Measurements from ENCODE around the gene HELQ. TPM values are rescaled to one million over a fixed set of nuclear protein-coding genes. Genes with fewer than 3 reads are reported as not detected.

The HELQ gene
- total and polyA plus RNA-seq, 10 of the 15 experiments (the other 5 are each of a cell fraction or from before 2014, with no cell fraction given) = 4.5 to 13.3 (median 10.6) TPM

DNA sequence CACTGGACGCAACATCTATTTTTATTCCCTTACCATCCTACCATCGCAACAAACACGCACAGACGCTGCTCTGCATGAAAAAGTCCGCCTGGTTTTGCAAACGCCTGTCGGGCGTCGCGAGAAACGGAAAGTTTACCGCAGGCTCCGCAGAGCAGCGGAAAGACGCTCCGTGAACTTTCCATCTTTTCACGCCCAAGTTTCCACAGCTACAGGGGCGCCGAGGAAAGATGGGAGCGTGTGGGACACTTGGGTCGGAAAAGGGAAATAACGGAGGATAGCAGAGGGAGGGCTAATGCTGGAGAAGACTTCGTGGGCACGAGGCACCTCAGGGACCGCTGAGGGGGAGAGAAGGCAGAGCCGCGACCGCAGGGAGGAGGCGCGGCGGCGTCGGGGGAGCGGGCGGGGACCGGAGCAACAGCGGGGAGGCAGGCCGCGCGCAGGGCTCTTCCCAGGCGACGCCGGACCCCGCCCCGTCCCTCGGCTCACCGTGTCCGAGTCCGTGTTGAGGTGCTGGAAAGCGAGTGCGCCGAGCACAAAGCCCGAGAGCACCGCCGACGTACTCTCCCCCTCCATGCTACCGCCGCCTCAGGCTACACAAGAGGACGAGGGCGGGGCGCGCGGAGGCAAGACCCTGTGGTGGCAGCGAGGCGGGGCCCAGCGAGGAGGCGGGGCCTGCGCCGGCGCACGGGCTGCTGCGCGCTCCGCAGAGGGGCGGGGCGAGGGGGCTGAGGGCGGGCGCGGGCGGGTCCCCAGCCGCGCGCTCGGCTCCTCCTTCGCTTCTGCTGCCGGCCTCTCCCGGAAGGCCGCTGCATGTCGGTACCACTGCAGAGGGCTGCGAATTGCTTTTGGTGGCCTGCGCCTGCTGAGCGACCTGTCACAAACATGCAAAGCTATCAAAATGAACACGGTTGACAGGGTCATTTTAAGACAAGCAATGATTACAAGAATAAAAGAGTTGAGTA is 29.2 kb upstream of the HELQ start, which contains the start of gene ABRAXAS1 (continued):
- TF ChIP-seq STAT3 (IDR thresholded peaks at IDR 0.05; ENCODE audit: low read depth, low read length) = no peak
- TF ChIP-seq, protein P1, sequence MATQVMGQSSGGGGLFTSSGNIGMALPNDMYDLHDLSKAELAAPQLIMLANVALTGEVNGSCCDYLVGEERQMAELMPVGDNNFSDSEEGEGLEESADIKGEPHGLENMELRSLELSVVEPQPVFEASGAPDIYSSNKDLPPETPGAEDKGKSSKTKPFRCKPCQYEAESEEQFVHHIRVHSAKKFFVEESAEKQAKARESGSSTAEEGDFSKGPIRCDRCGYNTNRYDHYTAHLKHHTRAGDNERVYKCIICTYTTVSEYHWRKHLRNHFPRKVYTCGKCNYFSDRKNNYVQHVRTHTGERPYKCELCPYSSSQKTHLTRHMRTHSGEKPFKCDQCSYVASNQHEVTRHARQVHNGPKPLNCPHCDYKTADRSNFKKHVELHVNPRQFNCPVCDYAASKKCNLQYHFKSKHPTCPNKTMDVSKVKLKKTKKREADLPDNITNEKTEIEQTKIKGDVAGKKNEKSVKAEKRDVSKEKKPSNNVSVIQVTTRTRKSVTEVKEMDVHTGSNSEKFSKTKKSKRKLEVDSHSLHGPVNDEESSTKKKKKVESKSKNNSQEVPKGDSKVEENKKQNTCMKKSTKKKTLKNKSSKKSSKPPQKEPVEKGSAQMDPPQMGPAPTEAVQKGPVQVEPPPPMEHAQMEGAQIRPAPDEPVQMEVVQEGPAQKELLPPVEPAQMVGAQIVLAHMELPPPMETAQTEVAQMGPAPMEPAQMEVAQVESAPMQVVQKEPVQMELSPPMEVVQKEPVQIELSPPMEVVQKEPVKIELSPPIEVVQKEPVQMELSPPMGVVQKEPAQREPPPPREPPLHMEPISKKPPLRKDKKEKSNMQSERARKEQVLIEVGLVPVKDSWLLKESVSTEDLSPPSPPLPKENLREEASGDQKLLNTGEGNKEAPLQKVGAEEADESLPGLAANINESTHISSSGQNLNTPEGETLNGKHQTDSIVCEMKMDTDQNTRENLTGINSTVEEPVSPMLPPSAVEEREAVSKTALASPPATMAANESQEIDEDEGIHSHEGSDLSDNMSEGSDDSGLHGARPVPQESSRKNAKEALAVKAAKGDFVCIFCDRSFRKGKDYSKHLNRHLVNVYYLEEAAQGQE (IDR thresholded peaks at IDR 0.05; ENCODE audit: low read depth, low read length) = no peak
- no peak for TF ChIP-seq BCL11A (IDR thresholded peaks at IDR 0.05; ENCODE audit: low read depth, low read length)
- peak; percentile 71 for TF ChIP-seq RUNX3 (IDR thresholded peaks at IDR 0.05; ENCODE audit: low read length)
- TF ChIP-seq NFYA (IDR thresholded peaks at IDR 0.05; ENCODE audit: borderline replicate concordance, low read depth, low read length) = no peak
- TF ChIP-seq YBX1 (IDR thresholded peaks at IDR 0.05) = no peak
- TF ChIP-seq TARDBP (IDR thresholded peaks at IDR 0.05; ENCODE audit: borderline replicate concordance) = no peak
- 0 out of 2 replicates have a peak, but pooled peaks have one; percentile 22 for TF ChIP-seq SIN3A (IDR thresholded peaks at IDR 0.05; ENCODE audit: low read depth, low read length)
- TF ChIP-seq ETV6 (conservative IDR thresholded peaks at IDR 0.05 in 1 of 2, IDR thresholded peaks at IDR 0.05 in 1 of 2; ENCODE audit: borderline replicate concordance in 1 of 2, low read depth in 1 of 2) = no peak
- TF ChIP-seq ZNF217 (IDR thresholded peaks at IDR 0.05) = peak; percentile 65; the same call in 1 of the 2 replicates
- TF ChIP-seq MEF2B (IDR thresholded peaks at IDR 0.05; ENCODE audit: partially characterized antibody, poor library complexity, severe bottlenecking) = no peak
- TF ChIP-seq, protein P2, sequence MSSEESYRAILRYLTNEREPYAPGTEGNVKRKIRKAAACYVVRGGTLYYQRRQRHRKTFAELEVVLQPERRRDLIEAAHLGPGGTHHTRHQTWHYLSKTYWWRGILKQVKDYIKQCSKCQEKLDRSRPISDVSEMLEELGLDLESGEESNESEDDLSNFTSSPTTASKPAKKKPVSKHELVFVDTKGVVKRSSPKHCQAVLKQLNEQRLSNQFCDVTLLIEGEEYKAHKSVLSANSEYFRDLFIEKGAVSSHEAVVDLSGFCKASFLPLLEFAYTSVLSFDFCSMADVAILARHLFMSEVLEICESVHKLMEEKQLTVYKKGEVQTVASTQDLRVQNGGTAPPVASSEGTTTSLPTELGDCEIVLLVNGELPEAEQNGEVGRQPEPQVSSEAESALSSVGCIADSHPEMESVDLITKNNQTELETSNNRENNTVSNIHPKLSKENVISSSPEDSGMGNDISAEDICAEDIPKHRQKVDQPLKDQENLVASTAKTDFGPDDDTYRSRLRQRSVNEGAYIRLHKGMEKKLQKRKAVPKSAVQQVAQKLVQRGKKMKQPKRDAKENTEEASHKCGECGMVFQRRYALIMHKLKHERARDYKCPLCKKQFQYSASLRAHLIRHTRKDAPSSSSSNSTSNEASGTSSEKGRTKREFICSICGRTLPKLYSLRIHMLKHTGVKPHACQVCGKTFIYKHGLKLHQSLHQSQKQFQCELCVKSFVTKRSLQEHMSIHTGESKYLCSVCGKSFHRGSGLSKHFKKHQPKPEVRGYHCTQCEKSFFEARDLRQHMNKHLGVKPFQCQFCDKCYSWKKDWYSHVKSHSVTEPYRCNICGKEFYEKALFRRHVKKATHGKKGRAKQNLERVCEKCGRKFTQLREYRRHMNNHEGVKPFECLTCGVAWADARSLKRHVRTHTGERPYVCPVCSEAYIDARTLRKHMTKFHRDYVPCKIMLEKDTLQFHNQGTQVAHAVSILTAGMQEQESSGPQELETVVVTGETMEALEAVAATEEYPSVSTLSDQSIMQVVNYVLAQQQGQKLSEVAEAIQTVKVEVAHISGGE (CRISPR knock-in tag; IDR thresholded peaks at IDR 0.05) = no peak
- no peak for TF ChIP-seq CEBPB (IDR thresholded peaks at IDR 0.05; ENCODE audit: borderline replicate concordance in 1 of 2, low read depth in 2 of 2, low read length in 2 of 2)
- TF ChIP-seq MTA3 (IDR thresholded peaks at IDR 0.05; ENCODE audit: borderline replicate concordance, low read length) = no peak
- TF ChIP-seq, protein P3, sequence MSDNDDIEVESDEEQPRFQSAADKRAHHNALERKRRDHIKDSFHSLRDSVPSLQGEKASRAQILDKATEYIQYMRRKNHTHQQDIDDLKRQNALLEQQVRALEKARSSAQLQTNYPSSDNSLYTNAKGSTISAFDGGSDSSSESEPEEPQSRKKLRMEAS (IDR thresholded peaks at IDR 0.05; ENCODE audit: low read depth, low read length) = peak; percentile 76
- no peak for TF ChIP-seq FOXM1 (IDR thresholded peaks at IDR 0.05; ENCODE audit: low read depth, low read length)
- TF ChIP-seq, protein P4, sequence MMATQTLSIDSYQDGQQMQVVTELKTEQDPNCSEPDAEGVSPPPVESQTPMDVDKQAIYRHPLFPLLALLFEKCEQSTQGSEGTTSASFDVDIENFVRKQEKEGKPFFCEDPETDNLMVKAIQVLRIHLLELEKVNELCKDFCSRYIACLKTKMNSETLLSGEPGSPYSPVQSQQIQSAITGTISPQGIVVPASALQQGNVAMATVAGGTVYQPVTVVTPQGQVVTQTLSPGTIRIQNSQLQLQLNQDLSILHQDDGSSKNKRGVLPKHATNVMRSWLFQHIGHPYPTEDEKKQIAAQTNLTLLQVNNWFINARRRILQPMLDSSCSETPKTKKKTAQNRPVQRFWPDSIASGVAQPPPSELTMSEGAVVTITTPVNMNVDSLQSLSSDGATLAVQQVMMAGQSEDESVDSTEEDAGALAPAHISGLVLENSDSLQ (IDR thresholded peaks at IDR 0.05) = no peak
- peak; percentile 56 for TF ChIP-seq NBN (IDR thresholded peaks at IDR 0.05)
- no peak for TF ChIP-seq CBFB (IDR thresholded peaks at IDR 0.05; ENCODE audit: low read depth)
- TF ChIP-seq CHD4 (IDR thresholded peaks at IDR 0.05) = no peak
